K562 (cell line): Measurements from ENCODE around the gene TRRAP. TPM values are rescaled to one million over a fixed set of nuclear protein-coding genes. Genes with fewer than 3 reads are reported as not detected.

Experiments
- ATAC-seq: fragments of 200-7000 bp; cut with Tn5 transposase; 3 replicates; pipeline ENCODE4 v1.9.1; 2020; ENCODE audit warnings: moderate library complexity
- BruUV-seq: library from RNA; stranded (reverse); fragments of 400-500 nt; replicated peaks from 2 replicates; lab custom pipeline; 2021; lab: Mats Ljungman, UMichigan
- CTCF ChIA-PET: fragments of 300-600 bp; formaldehyde crosslinking; extraction: SDS; loops from one replicate; lab custom pipeline; 2021; ENCODE audit warnings: low intra/inter-chr PET ratio; lab: Yijun Ruan, JAX
- POLR2A ChIA-PET: fragments of 300-600, 350-650 bp; sonication (Branson Sonifier 250); formaldehyde crosslinking; extraction: SDS; loops from one replicate; lab custom pipeline; 2021; ENCODE audit warnings: antibody characterized with exemption, inconsistent platforms; lab: Yijun Ruan, JAX
- DNase-seq, 4 experiments: peaks; one replicate each; pipeline versions ENCODE4 v3.0.0 to v3.0.0-alpha.2; 2011 to 2018; ENCODE audit warnings: low spot score in 3 of 4, mixed read lengths in 3 of 4; ENCODE audit errors: extremely low read depth in 1 of 4
- FAIRE-seq: peaks from 2 replicates; lab custom pipeline; 2011; peaks lifted over from hg19 to GRCh38; lab: Jason Lieb, UNC
- H2AFZ ChIP-seq: 2 replicates; pipeline ENCODE4 v1.6.0; 2011; ENCODE audit warnings: low read depth, low read length, control low read depth, inconsistent platforms
- H3K27ac ChIP-seq: fragments of 200-600 bp; 3 replicates; pipeline ENCODE4 v1.8.0; 2011; ENCODE audit warnings: low read depth, mild to moderate bottlenecking, control low read depth, inconsistent platforms, low read length, moderate library complexity, mixed read lengths; ENCODE audit errors: extremely low read depth
- H3K27me3 ChIP-seq, 2 experiments: fragments of 300-600 bp in 1 of 2; 2 replicates in 1 of 2; 3 replicates in 1 of 2; pipeline versions ENCODE4 v1.6.0 to v1.8.0; 2011; ENCODE audit warnings: inconsistent platforms in 2 of 2, low read length in 2 of 2, mild to moderate bottlenecking in 1 of 2, mixed read lengths in 1 of 2, moderate library complexity in 1 of 2; ENCODE audit not compliant: control insufficient read depth in 2 of 2, insufficient read depth in 2 of 2
- H3K36me3 ChIP-seq: fragments of 300-600 bp; 3 replicates; pipeline ENCODE4 v1.8.0; 2011; ENCODE audit warnings: mild to moderate bottlenecking, low read length, inconsistent platforms; ENCODE audit not compliant: control insufficient read depth, insufficient read depth
- H3K4me1 ChIP-seq, 2 experiments: fragments of 200-600 bp in 1 of 2; replicated peaks in 1 of 2; 2 replicates in 1 of 2; 3 replicates in 1 of 2; pipeline versions ENCODE4 v1.5.1 to v1.8.0; 2011; ENCODE audit warnings: inconsistent platforms in 2 of 2, low read length in 2 of 2, mild to moderate bottlenecking in 1 of 2, mixed read lengths in 1 of 2, moderate library complexity in 1 of 2; ENCODE audit not compliant: control insufficient read depth in 2 of 2, insufficient read depth in 2 of 2
- H3K4me2 ChIP-seq: 2 replicates; pipeline ENCODE4 v1.6.1; 2011; ENCODE audit warnings: low read length, control low read depth, inconsistent platforms, mixed read lengths; ENCODE audit not compliant: insufficient read depth
- H3K4me3 ChIP-seq: fragments of 200-600 bp; sonication (generic), shearing (Covaris generic); 2 replicates; pipeline ENCODE4 v1.5.1; 2016; ENCODE audit warnings: control low read depth, inconsistent platforms
- H3K79me2 ChIP-seq: fragments of 200-600 bp; 3 replicates; pipeline ENCODE4 v1.8.0; 2011; ENCODE audit warnings: low read length, inconsistent platforms; ENCODE audit not compliant: control insufficient read depth, insufficient read depth
- H3K9ac ChIP-seq, 2 experiments: 2 replicates each; pipeline versions ENCODE4 v1.6.0 to v1.6.1; 2011; ENCODE audit warnings: low read depth in 2 of 2, low read length in 2 of 2, control low read depth in 1 of 2, inconsistent platforms in 1 of 2, mild to moderate bottlenecking in 1 of 2, mixed read lengths in 1 of 2; ENCODE audit not compliant: insufficient read depth in 1 of 2
- H3K9me1 ChIP-seq: one replicate; pipeline ENCODE4 v1.6.0; 2011; ENCODE audit warnings: inconsistent platforms, mild to moderate bottlenecking, low read length, moderate library complexity; ENCODE audit not compliant: control insufficient read depth, insufficient read depth
- H3K9me3 ChIP-seq: replicated peaks from 2 replicates; pipeline ENCODE4 v1.5.1; 2011; ENCODE audit warnings: low read depth, low read length, inconsistent platforms; ENCODE audit not compliant: control insufficient read depth, insufficient read depth
- H4K20me1 ChIP-seq: replicated peaks from 2 replicates; pipeline ENCODE4 v1.6.1; 2011; ENCODE audit warnings: low read length, inconsistent platforms, mixed read lengths; ENCODE audit not compliant: control insufficient read depth, insufficient read depth
- ARNT ChIP-seq, 2 experiments: fragments of 450-650 bp; IDR thresholded peaks; 2 replicates each; pipeline ENCODE4 v1.6.1; 2016; ENCODE audit warnings: mild to moderate bottlenecking in 1 of 2
- HMGN3 ChIP-seq: IDR thresholded peaks from 2 replicates; pipeline ENCODE4 v1.6.1; 2011; ENCODE audit warnings: borderline replicate concordance, low read depth, mild to moderate bottlenecking, mixed read lengths, low read length; ENCODE audit not compliant: insufficient read length; ENCODE audit errors: extremely low read depth
- NCOA1 ChIP-seq: fragments of 450-650 bp; IDR thresholded peaks from 2 replicates; pipeline ENCODE4 v1.6.1; 2016; ENCODE audit warnings: low read depth
- NEUROD1 ChIP-seq: fragments of 150-350 bp; IDR thresholded peaks from 2 replicates; pipeline ENCODE4 v1.6.1; 2014; ENCODE audit warnings: borderline replicate concordance, low read length, low read depth; ENCODE audit not compliant: partially characterized antibody
- XRCC5 ChIP-seq: fragments of 200-400 bp; formaldehyde crosslinking; IDR thresholded peaks from 2 replicates; pipeline ENCODE4 v1.6.1; 2017; ENCODE audit warnings: low read depth, mild to moderate bottlenecking, low read length
- WGBS: fragments of 100-300 bp; shearing (Covaris generic); methylation state at CpG from one replicate; pipeline ENCODE4 v1.1.6; 2016; ENCODE audit warnings: low coverage, mixed read lengths; ENCODE audit not compliant: insufficient coverage; ENCODE audit errors: missing lambda C conversion rate; 5-methylcytosine and 5-hydroxymethylcytosine counted together
- in situ Hi-C: fragments of 300-500 bp; cut with MboI; formaldehyde crosslinking; loops from 4 replicates; pipeline ENCODE4 v1.15.0; 2018; ENCODE audit warnings: inconsistent platforms, mixed read lengths
- intact Hi-C: fragments of 100-400 bp; cut with micrococcal nuclease; formaldehyde crosslinking; loops from 2 replicates; pipeline ENCODE4 v1.14.2; 2022
- polyA plus RNA-seq, 8 experiments: library from polyadenylated mRNA; depleted of rRNA in 4 of 8; stranded (reverse) in 5 of 8; unstranded in 3 of 8; fragments of >200 nt; fragmentation: Nextera tagmentation in 2 of 8; fragmentation: Illumina TruSeq in 1 of 8; extraction: Ambion mirVana in 2 of 8; extraction: Trizol in 1 of 8; gene quantifications; 2 replicates each; pipeline versions ENCODE4 v1.2.1 to v1.2.3, GENCODE V29; 2011 to 2014; ENCODE audit warnings: inconsistent platforms in 1 of 8, missing spikeins in 1 of 8
- total RNA-seq, 7 experiments: library from RNA; depleted of rRNA in 6 of 7; stranded (reverse); fragments of >200 nt in 6 of 7; fragmentation: Illumina TruSeq in 2 of 7; extraction: Trizol in 2 of 7; gene quantifications; 2 replicates each; pipeline versions ENCODE4 v1.2.1 to v1.2.3, GENCODE V29; 2011 to 2021; ENCODE audit warnings: low replicate concordance in 1 of 7

Gene TRRAP
- total and polyA plus RNA-seq, 9 of the 15 experiments (the other 6 are each of a cell fraction or from before 2014, with no cell fraction given): 1.3 to 47.2 (median 9.7) TPM

DNA sequence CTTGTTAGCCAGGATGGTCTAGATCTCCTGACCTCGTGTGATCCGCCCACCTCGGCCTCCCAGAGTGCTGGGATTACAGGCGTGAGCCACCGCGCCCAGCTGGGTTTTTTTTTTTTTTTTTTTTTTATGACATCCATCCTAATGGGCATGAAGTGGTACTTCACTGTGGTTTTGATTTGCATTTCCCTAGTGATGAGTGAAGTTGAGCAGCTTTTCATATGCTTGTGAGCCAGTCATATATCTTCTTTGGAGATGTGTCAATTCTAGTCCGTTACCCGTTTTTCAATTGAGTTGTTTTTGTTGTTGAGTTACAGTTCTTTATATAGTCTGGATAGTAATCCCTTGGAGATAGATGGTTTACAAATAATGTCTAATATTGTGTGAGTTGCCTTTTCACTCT, 137.9 kb downstream of the TRRAP start:
- no peaks in the 10 kb centered on the region for H3K9me1 ChIP-seq
- no peaks in the 10 kb centered on the region for H3K79me2 ChIP-seq
- FAIRE-seq: no peak
- CTCF ChIA-PET: no interaction called here
- H2AFZ ChIP-seq: no peak overlapping the region
- H3K4me3 ChIP-seq: no peak overlapping the region
- no peaks in the 10 kb centered on the region for H4K20me1 ChIP-seq
- POLR2A ChIA-PET: interaction anchor here (1.3 to 3.7 kb wide), 2 partner anchors 13 to 17 kb away, joined by 3 to 9 read pairs; no protein-coding TSS in a partner anchor
- no peak for TF ChIP-seq NCOA1
- TF ChIP-seq ARNT (IDR thresholded peaks at IDR 0.05): no peak
- TF ChIP-seq NEUROD1: no peak
- TF ChIP-seq HMGN3: no peak
- TF ChIP-seq XRCC5: no peak
- TF ChIP-seq, all 486 proteins: peak for 0
- H3K4me1 ChIP-seq: peaks cover 0 to 6% of the 10 kb centered on the region in 2 experiments; a peak in 1 of 5 replicates
- H3K36me3 ChIP-seq: peaks cover 68% of the 10 kb centered on the region
- no TSS peak for BruUV-seq
- H3K9me3 ChIP-seq: no peaks in the 10 kb centered on the region
- ATAC-seq: no peak
- no peak overlapping the region for H3K27ac ChIP-seq
- DNase-seq: no peak
- H3K4me2 ChIP-seq: no peak overlapping the region
- no peak overlapping the region for H3K9ac ChIP-seq
- intact Hi-C loops (no loop called here), in situ Hi-C loops (no loop called here)
- no peaks in the 10 kb centered on the region for H3K27me3 ChIP-seq
- WGBS: 92% methylated on average over 8 of the region's 8 CpGs
